ENCODE measurements around the gene GDAP1L1. TPM values are rescaled to one million over a fixed set of nuclear protein-coding genes. Genes with fewer than 3 reads are reported as not detected.

Gene GDAP1L1
- polyA plus RNA-seq, 3 donors: not detected

DNA sequence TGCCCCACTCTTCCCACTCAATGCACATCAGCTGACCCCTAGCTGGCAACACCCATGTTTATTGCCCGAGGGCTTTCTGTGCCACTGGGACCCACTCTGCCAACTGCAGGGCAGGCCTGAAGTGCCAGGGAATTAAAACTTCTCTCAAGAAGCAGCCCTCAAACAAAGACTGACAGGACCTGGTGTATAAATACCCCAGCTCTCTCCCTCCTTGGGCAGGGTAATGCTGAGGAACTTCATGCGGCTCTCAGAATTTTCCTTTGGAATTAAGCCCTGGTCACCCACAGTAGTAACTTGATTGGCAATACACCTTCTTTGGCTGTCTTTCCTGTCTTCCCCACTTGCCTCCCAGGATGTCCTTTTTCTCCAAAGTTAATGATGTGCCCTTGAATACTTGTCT lies 5.3 kb upstream of the GDAP1L1 start:
- WGBS (ENCODE audit: insufficient coverage): 100% methylated on average over 1 of the region's 2 CpGs
- no peak overlapping the region for H3K4me3 ChIP-seq (replicated peaks in 1 of 3; ENCODE audit: low read depth in 2 of 3, low read length in 3 of 3)
- H3K27ac Mint-ChIP-seq: no peak overlapping the region

DNA sequence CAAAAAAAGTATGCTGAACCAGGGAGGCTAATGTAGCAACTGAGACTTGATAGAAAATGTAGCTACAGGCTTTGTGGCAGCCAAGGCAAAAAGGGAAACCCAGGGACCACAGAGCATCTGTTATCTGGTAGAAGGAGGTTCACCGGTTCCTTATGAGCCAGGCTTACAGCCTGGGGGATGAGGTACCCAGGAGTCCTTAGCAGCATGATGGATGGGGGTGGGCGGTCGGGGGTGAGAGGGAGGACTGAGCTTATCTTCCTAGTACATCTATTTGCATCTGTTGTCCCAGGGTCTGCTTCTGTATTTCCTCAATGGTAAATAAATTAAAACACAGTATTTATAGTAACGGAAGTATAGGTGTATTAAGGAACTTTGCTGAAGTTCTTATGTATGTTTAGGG lies 1.1 kb upstream of the GDAP1L1 start:
- H3K4me1 ChIP-seq (ENCODE audit: control insufficient read depth in 1 of 2, insufficient read depth in 2 of 2, low read length in 2 of 2): no peaks in the 10 kb centered on the region
- H2AFZ ChIP-seq (ENCODE audit: insufficient read depth, low read depth, low read length, poor library complexity, severe bottlenecking): no peak overlapping the region
- Mint-ChIP-seq H3K27me3 (ENCODE audit: low read depth in 3 of 3) (peaks cover 35 to 42% (median 37%) of the 10 kb centered on the region in 3 donors), H3K4me3 (no peak overlapping the region), H3K36me3 (no peaks in the 10 kb centered on the region), H3K9me3 (peaks cover 0 to 8% (median 4%) of the 10 kb centered on the region in 7 donors), H3K4me1 (no peaks in the 10 kb centered on the region), H3K27ac (no peak overlapping the region)
- no peak overlapping the region for H3K27ac ChIP-seq (ENCODE audit: low read depth in 1 of 2, low read length in 2 of 2)
- no peaks in the 10 kb centered on the region for H3K36me3 ChIP-seq (replicated peaks in 1 of 2; ENCODE audit: control insufficient read depth in 1 of 2, insufficient read depth in 2 of 2, low read length in 2 of 2)
- no peak for DNase-seq
- WGBS (ENCODE audit: insufficient coverage): 88% methylated on average over 1 of the region's 4 CpGs
- intact Hi-C loops (cut with micrococcal nuclease): no loop called here
- H3K9me3 ChIP-seq (replicated peaks in 1 of 2; ENCODE audit: control insufficient read depth in 1 of 2, insufficient read depth in 1 of 2, low read length in 2 of 2): peaks cover 0 to 7% of the 10 kb centered on the region in 2 donors
- H3K27me3 ChIP-seq (ENCODE audit: control insufficient read depth in 2 of 2, insufficient read depth in 2 of 2, low read length in 2 of 2): peaks cover 14 to 31% of the 10 kb centered on the region in 2 donors
- no peaks in the 10 kb centered on the region for H4K20me1 ChIP-seq (ENCODE audit: insufficient read depth, low read length)
- H3K4me2 ChIP-seq (replicated peaks; ENCODE audit: extremely low read depth, low read length, poor library complexity, severe bottlenecking): no peak overlapping the region
- no peak overlapping the region for H3K9ac ChIP-seq (ENCODE audit: insufficient read depth, low read length, poor library complexity, severe bottlenecking)
- H3K4me3 ChIP-seq (replicated peaks in 1 of 3; ENCODE audit: low read depth in 2 of 3, low read length in 3 of 3): no peak overlapping the region
- TF ChIP-seq, protein P1, sequence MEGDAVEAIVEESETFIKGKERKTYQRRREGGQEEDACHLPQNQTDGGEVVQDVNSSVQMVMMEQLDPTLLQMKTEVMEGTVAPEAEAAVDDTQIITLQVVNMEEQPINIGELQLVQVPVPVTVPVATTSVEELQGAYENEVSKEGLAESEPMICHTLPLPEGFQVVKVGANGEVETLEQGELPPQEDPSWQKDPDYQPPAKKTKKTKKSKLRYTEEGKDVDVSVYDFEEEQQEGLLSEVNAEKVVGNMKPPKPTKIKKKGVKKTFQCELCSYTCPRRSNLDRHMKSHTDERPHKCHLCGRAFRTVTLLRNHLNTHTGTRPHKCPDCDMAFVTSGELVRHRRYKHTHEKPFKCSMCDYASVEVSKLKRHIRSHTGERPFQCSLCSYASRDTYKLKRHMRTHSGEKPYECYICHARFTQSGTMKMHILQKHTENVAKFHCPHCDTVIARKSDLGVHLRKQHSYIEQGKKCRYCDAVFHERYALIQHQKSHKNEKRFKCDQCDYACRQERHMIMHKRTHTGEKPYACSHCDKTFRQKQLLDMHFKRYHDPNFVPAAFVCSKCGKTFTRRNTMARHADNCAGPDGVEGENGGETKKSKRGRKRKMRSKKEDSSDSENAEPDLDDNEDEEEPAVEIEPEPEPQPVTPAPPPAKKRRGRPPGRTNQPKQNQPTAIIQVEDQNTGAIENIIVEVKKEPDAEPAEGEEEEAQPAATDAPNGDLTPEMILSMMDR (IDR thresholded peaks at IDR 0.05): no peak
- no peaks in the 10 kb centered on the region for H3K79me2 ChIP-seq (ENCODE audit: insufficient read depth, low read length)

More for the DNA sequence above, 5.3 kb upstream of the GDAP1L1 start:
- no peak overlapping the region for H3K9ac ChIP-seq (ENCODE audit: insufficient read depth, low read length, poor library complexity, severe bottlenecking)
- intact Hi-C loops (cut with micrococcal nuclease): no loop called here
- no peak overlapping the region for H3K27ac ChIP-seq (ENCODE audit: low read depth in 1 of 2, low read length in 2 of 2)
- Mint-ChIP-seq H3K27me3 (ENCODE audit: low read depth in 3 of 3) (peaks cover 16 to 28% (median 17%) of the 10 kb centered on the region in 3 donors), H3K4me3 (no peak overlapping the region), H3K36me3 (no peaks in the 10 kb centered on the region), H3K9me3 (peaks cover 2 to 11% (median 5%) of the 10 kb centered on the region in 7 donors), H3K4me1 (no peaks in the 10 kb centered on the region)
- DNase-seq: no peak
- no peak overlapping the region for H3K4me2 ChIP-seq (replicated peaks; ENCODE audit: extremely low read depth, low read length, poor library complexity, severe bottlenecking)
- TF ChIP-seq, protein P1 (IDR thresholded peaks at IDR 0.05): no peak
- H2AFZ ChIP-seq (ENCODE audit: insufficient read depth, low read depth, low read length, poor library complexity, severe bottlenecking): no peak overlapping the region
- no peaks in the 10 kb centered on the region for H4K20me1 ChIP-seq (ENCODE audit: insufficient read depth, low read length)
- H3K79me2 ChIP-seq (ENCODE audit: insufficient read depth, low read length): no peaks in the 10 kb centered on the region
- H3K27me3 ChIP-seq (ENCODE audit: control insufficient read depth in 2 of 2, insufficient read depth in 2 of 2, low read length in 2 of 2): peaks cover 9 to 12% of the 10 kb centered on the region in 2 donors
- H3K4me1 ChIP-seq (ENCODE audit: control insufficient read depth in 1 of 2, insufficient read depth in 2 of 2, low read length in 2 of 2): no peaks in the 10 kb centered on the region
- H3K9me3 ChIP-seq (replicated peaks in 1 of 2; ENCODE audit: control insufficient read depth in 1 of 2, insufficient read depth in 1 of 2, low read length in 2 of 2): peaks cover 3 to 4% of the 10 kb centered on the region in 2 donors
- no peaks in the 10 kb centered on the region for H3K36me3 ChIP-seq (replicated peaks in 1 of 2; ENCODE audit: control insufficient read depth in 1 of 2, insufficient read depth in 2 of 2, low read length in 2 of 2)

All from CD14-positive monocyte (primary cell).